HS-27A (cell line): ENCODE measurements around the gene KRT4.
"Not testable (repeated sequence)": the region's sequence is repeated elsewhere in the genome, so short reads cannot be mapped to it uniquely, and the experiment has no call there.

Source experiments
- DNase-seq: peaks from one replicate; pipeline ENCODE4 v3.0.0-alpha.2; 2012; ENCODE audit warnings: low read depth, missing footprints

KRT4 gene

DNA sequence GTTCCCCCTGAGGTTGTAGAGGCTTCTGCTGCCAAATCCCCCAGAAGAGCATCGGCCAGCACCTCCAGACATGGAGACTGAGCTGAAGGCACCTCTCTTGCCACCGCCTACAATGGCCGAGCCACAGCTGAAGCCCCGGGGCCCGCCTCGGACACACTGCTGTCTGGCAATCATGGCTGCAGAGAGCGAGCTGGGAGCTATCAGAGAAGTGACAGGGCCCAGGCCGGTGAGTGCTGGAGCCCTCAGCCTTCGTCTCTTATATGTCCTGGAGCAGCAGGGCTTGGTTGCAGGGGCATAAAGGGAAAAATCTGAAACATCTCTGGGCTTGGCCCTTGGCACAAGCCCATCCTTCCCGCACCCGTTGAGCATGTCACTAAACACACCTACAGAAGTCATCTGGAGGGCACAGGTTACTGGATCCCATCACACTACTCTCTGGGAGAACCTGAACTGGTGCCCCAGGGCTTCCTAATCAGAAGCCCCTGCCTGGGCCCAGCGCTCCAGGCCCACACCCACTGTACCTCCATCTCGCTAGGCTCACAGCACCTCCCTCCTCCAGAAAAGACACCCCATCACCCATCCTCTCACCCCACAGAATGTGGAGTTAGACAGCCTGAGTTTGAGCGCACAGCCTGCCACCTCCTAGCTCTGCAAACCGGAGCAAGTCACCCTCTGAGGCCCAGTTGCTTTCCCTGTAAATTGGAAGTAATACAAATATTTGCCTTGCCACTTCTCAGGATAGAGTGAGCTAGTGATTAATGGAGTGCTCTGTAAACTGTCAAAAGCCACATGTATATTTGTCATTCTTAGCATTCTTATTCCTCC is at the start of gene KRT4:
TSS of gene KRT4 (minus strand) at position 232 of the 825 bp plus-strand sequence. CDS start at position 174, 58 bp downstream.
- no peak for DNase-seq

DNA sequence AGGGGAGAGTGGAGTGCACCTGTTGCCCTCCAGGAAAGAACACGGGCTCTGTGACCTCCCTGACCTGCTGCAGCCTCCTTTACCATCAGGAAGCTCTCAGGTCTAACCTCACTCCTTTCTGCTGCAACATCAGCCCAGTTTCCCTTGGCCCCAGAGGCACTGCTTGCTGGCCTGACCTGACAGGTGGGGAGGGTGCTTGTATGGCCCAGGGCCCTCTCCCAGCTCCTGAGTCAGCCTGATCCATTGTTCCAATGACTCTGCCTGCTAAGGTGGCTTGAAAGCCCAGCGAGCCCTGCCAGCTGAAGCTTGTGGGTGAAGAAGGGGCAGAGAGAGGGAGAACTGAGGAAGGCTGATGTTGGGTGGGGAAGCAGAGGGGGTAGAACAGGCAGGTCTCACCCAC is 48.1 kb upstream of the KRT4 start:
- DNase-seq, result no peak

DNA sequence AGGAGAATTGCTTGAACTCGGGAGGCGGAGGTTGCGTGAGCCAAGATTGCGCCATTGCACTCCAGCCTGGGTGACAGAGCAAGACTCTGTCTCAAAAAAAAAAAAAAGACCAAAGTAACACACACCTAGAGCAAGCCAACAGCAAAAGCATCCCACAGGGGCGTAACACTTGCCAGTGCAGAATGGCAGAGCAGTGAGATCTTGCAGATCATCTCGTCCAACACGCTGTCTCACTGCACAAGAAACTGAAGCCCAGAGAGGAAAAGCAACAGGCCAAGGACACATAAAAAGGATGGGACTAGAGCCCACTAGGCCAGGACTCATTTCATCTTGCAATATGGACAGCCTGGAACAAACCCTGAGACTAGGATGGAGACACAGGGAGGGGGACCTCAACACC is 47.6 kb upstream of the KRT4 start:
- DNase-seq, result no peak

DNA sequence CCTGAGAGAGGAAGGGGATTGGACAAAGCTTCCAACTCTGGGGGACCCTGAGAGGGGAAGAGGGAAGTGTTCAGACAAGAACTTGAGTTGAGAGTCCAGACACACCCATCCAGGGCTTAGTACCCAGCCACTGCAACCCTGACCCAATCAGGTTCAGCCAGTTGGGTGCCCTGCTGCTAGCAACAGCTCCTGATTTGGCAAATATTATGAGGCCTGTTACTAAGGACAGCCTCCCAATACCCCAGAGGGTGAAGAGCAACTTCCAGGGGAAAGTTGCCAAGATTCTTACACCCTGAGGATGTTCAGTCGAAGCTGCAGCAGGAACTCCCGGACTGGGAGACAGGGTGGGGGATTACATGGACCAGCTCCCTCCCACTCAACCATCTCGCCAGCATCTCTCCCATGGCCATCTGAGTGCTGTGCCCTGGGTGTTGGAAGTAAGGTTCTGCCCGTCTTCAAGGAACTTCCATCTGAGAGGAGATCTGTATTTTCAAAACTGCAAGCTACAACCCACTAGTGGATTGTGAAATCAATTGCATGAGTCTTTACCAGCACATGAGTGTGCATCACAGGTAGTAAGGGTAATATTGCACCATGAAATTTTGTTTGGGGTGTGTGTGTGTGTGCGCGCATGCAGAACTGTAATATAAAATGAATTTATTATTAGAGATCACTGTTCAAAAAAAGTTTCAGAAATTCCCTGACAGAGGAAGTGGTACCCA is 46.3 kb upstream of the KRT4 start:
- DNase-seq, result no peak

DNA sequence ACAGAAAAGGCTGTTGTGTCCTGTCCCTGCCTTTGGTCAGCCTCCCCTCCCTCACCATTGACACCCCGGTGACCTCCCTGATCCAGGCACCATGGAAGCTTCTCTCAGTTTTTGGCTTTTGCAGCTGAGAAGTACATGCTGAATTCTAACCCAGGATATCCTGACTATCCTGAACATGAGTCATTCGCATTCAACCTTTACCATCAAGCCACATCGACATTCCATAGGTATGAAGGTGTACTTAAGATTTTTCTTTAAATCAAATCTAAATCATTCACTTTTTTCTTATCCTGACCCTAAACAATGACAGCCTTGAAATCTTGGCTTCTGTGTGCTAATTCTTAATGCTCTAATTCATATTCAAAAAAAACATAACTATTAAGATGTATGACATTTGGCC is 43.6 kb upstream of the KRT4 start:
- no peak for DNase-seq

DNA sequence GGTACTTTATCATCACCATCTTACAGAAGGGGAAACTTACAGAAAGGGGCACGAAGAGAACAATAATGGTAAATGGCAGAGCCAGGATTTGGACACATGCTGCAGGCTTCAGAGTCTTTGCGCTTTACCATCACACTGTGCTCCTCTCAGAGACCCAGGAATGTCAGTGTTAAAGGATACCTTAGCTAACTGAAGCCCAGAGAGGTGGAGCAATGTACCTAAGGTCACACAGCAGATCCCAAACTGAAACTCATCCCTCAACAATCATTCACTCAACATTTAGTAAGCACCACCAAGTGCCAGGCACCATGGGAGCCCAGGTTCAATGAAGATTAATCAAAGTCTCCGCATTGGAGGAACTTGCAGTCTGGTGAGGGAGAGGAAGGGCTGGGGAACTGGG is 42.9 kb upstream of the KRT4 start:
- DNase-seq, result no peak

DNA sequence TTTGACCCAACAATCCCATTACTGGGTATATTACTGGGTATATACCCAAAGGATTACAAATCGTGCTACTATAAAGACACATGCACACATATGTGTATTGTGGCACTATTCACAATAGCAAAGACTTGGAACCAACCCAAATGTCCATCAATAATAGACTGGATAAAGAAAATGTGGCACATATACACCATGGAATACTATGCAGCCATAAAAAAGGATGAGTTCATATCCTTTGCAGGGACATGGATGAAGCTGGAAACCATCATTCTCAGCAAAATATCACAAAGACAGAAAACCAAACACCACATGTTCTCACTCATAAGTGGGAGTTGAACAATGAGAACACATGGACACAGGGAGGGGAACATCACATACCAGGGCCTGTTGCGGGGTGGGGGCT is 42.2 kb upstream of the KRT4 start:
- not testable (repeated sequence) for DNase-seq

DNA sequence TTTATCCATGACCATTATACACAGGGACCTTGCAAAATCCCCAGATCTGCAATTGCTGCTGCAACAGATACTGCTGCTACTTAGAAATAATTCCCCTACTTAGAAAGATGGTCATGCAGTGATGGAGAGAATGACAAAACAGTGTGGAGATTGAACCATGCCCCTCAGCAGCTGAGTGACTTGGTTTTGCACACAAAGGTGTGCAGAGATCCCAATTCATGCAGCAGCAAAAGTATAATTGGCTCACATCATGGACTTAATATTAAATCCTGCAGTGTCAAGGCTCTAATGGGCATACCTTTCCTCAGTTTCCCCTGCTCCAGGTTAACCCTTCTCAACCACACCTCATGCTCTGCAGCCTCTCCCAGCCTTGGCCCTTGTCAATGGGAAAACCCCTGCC is 37.9 kb upstream of the KRT4 start:
- no peak for DNase-seq

DNA sequence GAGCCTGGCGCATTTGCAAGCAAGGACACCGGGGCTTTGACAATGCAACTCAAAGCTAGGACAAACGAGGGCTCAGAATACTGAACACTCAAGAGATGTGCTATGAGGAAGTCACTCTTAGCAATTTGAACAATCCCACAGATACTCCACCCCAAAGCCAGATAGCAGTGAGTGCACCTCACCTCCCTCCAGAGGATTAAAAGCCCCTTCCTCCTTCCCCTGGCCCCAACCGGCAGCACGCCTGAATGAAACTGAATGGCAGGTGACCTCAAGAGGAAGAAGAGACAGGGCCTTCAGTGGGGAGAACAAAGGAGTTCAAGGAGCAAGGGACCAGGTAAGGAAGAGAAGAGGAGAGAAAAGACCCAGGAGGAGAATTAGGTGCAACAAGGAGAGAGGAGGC is 36.8 kb upstream of the KRT4 start:
- no peak for DNase-seq

DNA sequence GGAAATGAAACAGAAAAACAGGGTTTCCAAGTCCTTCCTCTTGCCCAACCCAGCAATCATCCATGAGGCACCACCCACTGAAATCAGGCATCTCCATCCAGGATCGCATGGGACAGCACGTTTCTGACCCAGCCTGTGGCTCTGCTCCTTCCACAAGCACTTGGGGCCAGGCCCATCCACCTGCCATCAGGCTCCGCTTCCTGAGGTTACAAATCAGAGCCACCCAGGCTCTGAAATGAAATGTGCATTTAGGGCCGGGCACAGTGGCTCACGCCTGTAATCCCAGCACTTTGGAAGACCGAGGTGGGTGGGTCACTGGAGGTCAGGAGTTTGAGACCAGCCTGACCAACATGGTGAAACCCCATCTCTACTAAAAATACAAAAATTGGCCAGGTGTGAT is 35.6 kb upstream of the KRT4 start:
- DNase-seq, result no peak

DNA sequence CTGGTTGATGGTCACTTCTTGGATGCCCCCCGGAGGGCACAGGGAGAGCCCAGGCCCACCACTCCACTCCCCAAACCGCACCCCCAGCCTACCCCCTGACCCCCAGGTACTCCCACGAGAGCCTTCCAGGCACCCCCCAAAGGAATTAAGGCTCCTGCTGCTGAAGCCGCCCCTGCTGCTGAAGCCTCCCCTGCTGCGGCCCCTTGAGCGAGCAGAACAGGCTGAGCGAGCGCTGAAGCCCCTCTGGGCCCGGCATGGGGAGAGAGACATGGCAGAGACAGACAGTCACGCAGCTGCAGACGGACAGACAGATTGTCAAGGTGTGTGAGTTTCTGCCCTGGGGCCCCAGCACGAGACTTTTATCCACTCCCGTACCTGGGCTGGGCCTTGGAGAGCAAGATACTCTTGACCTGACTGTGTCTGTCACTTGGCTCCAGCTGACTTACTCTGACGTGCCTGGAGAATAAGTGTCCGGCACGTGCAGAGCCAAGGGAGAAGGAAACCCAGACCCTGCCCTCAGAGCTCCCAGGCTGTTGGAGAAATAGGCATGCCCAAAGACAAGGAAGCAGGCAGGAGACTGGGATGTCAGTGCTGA is 34.8 kb upstream of the KRT4 start, which contains the start of gene KRT78:
TSS of gene KRT78 (minus strand) at position 334 of the 595 bp plus-strand sequence. CDS start at position 270, 64 bp downstream.
- no peak for DNase-seq

DNA sequence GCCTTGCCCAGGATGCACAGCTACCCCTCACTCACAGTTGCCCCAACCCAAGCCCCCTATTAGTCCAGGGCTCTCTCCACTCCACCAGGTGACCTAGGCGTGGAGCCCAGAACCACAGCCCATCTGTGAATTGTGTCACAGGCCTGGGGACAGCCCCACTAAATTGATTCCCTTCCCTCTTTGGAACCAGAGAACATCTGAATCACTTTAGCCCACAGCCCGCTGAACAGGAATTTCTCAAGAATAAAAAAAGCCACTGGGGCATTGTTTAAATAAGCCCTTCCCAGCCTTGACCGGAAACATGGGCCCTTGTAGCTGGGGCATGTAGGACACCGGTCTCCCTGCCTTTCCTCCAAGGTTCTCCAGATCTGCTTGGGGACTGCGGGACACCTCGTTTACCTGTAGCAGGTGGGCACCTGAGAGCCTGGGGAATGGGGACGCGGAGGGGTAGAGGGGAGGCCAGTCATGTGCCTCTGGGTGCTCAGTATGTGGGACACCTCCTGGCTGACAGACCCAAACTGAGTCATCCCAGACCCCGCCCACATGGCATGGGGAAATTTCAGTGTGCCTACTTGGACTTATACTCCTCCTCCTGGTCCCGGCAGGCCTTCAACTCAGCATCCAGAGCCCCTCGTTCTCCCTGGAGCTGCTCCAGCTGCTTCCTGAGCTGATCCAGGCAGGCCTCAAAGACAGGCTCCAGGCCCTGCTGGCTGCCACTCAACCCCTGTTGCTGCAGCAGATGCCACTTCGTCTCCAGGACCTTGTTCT is 33.6 kb upstream of the KRT4 start:
- DNase-seq, result no peak

DNA sequence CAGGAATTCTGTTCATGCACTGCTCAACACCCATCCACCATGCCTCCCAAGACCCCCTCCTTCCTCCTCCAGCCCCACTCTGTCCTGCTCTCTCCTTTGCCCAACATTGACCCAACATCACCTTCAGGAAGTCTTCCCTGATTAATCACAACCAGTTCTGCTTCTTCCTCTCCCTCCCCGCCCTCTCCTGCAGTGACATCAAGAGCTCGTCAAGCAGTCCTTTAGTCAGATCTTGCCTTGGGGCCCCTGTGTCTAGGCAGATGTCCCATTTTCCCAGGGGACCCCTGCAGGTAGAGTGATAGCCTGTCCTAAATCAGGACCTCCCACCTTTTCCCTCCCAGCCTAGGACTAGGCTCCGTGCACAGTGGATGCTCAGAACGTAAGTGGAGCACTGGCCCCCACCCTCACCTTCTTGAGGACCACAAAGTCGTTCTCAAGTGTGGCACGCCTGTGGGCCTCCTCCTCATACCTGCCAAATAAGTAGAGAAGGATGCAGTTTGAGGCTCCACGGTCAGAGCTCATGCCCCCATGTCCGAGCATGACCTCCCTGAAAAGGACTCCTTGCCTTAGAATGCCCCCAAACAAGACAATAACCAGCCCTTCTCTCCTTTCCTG is 32.5 kb upstream of the KRT4 start:
- no peak for DNase-seq

DNA sequence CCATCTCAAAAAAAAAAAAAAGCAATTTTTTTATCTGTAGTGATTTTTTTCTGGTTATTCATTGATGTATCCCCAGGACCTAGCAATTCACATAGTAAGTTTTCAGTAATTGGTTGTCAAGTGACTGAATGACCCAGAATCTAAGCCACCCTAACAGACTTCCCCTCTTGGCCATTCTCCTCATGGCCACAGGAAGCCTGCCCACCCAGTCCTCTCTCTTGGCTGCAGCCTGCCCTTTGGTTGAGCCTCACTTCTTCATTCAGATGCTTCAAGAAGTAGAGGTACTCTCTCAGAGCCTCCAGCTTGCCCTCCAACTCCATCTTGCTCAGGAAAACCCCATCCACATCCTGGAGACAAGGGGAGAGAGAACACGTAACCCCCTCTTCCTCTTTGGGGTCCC is 32.0 kb upstream of the KRT4 start:
- no peak for DNase-seq

DNA sequence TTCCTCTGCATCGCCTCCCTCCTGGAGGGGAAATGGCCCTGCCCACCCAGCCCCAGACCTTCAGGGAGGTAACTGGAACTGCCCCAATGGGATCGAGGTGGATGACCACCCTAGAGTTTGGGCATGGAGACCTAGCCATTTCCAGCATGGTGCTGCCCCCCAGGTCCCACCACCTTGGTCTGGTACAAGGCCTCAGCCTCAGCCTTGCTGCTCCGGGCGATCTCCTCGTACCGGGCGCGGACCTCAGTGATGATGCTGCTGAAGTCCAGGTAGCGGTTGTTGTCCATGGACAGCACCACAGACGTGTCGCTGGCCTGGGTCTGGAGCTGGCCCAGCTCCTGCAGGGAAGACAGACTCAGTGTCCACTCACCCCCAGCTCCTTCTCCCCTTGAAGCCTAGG is 30.5 kb upstream of the KRT4 start:
- DNase-seq, result no peak

DNA sequence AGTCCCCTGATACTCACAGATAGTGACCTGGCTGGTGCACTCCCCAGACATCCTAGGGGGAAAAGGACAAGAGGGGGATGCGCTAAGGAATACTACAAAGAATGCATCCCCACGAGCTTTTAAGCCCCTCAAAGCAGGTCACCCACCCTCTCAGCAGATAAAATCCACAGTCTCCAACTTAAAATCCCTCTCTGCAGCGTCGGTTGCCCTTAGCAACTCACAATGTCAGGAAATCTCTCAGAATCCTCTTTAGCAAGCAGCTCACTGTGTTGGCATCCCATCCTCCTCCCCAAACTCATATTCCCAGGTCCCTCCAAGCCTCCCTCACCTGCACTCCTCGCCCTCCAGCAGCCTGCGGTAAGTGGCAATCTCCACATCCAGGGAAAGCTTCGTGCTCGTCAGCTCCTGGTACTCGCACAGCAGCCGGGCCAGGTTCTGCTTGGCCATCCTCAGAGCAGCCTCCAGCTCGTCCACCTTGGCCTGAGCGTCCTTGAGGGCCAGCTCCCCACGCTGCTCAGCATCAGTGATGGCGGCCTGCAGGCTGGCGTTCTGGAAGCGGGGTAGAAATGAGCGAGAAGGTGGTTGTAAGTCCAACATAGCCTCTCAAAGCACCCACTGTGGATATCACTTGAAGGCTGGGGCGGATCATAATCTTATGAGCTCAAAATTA is 25.7 kb upstream of the KRT4 start:
- no peak for DNase-seq

DNA sequence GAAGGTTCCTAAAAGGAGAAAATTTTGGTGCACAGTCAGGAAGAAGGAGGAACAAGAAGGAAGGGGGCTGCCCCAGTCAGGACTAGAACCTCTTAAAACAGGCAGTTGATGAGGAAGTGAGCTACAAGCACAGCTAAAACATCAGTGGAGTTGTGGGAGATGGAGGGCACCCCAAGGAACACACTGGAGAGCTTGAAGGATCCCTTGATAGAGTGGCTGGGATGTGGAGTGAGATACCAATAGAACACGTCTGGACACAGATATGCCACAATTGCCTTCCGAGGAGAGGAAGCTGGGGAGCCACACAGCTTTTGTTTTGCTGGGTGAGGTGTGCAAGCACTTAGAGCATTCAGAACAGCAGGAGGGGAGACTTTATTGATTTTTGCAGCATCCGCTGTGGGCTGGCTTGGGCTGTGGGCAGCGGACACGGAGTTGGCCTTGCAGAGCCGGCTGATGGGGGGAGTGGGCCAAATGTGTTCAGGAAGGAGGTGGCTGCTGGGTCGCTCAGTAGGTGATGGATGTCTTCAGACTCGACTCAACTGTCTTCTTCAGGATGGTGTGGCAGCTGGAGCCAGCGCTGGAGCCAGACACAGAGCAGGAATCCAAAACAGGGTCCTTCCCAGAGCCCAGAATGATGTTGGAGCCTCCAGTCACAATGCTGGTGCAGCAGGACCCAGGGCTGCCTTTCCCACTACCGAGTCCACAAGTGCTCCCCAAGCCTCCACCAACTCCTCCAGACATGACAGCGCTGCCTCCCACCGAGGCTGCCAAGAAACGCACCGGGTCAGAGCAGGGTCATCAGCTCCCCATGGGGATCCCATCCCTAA is 24.9 kb upstream of the KRT4 start:
- DNase-seq, result no peak

DNA sequence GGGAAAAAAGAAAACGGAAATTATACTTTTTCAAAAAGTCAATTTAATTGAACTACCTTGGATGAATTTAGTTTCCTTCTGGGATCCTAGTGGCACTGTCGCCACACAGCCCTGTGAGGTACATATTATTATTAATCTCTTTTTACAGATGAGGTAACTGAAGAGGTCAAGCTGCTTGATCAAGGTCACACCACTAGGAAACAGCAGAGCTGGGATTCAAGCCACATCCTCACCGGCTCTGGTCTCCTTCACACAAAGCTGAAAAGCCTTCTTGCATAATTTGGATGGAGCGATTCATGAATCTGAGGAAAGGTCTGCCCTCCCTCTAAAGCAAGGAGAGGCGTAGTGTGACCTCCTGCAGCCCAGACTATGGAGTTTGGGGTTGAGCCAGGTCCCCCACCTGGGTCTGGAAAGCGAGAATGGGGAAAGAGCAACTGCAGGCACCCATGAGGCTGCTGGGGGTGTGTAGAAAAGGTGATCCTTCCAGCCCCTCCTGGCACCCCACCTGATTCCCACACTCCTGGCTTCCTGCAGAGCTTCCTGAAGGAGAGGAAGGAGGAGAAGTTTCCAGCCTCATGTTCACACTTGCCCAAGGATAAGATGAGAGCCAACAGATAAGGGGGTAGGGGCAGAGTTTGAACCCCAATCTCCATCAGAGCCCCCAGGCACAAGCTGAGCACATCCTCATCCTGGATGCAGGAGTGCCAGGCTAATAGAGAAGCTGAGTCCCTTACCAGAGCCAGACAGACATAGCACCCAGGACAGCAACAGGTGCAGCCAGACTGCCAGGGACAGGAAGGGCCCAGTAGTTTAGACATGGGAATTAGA is 24.1 kb upstream of the KRT4 start:
- DNase-seq, result no peak

DNA sequence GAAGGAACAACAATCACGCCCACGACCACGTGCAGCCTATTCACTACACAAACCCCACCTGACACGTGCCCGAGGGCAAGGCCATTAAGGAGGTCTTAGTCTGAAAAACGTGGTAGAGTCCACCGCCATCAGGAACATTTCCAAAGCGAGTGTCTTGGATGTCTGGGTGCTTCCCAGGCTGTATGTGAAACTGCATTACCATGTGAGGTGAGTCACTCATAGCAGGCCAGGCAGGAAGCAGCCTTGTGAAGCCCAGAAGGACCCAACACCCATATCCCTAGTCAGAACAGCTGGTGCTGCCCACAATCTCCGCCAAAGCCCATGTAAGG is 23.5 kb upstream of the KRT4 start:
- no peak for DNase-seq
